GM18519 (cell line): ENCODE results near the gene DOK3.

Experiments used
- ATAC-seq: cut with Tn5 transposase; IDR thresholded peaks from one replicate; pipeline ENCODE4 v1.9.1; 2021; ENCODE audit warnings: mild to moderate bottlenecking, moderate library complexity; ENCODE audit not compliant: unreplicated experiment, low FRiP score

DOK3 gene

GRCh38 chr5:177472460-177473442 is 36.9 kb downstream of the DOK3 start:
- no peak for ATAC-seq

DNA sequence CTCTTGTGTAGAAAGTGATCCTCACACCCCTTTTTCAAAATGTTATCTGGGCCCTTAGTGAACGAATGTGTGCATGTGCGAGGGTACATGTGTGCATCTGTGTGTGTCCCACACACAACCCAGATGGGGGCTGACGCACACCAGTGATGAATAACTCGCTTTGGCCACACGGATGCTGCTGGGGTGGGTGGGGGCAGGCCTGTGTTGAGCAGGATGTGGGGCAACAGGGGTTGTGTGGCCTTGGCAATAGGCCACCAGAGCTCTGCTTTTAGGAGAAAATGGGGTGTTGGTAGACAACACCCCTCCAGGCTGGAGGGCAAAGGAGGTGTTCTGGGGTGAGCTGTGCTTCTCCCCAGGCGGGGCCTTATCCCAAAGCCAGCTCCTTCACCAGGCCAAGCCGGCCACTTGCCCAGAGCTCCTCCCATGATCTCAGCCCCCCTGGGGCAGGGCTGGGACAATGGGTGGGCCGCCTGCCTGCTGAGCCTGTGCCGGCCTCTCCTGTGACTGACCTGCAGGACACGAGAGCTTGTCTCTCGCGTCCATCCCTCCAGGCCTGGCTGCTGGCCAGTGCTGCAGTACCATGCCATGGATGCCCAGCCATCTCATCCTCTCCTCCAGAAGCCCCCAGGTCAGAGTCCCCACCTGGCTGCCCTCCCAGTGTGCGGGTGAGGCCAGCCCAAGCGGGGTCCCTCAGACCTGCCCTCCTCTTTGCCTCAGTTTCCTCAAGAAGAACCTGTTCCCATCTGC is 37.8 kb downstream of the DOK3 start:
- no peak for ATAC-seq

GRCh38 chr5:177470759-177471536 is 38.7 kb downstream of the DOK3 start:
- no peak for ATAC-seq

DNA sequence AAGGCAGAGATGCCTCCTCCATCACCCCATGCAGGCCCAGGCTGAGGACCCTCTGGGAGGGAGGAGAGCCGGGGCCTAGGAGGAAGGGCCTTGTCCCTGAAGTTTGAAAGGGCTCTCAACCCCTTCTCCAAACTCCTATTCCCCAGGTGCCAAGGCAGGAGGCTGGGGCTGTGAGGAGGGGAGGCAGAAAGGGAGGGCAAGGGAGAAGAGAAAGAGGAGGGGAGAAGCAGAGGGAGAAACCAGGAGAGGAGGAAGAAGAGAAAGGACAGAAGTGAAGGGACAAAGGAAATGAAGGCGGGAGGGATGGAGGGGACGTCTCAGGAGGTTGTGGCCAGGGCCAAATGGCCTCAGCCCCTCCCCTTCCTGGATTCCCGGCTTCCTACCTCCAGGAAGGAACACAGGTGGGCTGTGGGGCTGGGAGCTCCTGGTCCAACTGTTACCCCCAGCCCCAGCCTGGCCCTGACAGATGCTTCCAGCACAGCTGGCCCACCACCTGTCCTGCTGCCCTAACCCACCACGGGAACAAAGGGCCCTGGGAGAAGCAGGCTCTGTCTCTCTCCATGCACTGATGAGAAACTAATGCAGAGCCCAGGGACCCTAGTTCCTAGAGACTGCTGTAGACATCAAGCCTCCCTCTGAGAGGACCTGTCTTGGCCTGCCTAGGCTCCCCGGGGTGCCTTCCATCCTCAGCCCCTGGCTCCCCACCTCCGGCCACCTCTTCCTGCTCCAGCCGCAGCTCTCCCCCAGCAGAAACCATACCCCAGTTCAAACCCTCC is 39.7 kb downstream of the DOK3 start:
- ATAC-seq = no peak

DNA sequence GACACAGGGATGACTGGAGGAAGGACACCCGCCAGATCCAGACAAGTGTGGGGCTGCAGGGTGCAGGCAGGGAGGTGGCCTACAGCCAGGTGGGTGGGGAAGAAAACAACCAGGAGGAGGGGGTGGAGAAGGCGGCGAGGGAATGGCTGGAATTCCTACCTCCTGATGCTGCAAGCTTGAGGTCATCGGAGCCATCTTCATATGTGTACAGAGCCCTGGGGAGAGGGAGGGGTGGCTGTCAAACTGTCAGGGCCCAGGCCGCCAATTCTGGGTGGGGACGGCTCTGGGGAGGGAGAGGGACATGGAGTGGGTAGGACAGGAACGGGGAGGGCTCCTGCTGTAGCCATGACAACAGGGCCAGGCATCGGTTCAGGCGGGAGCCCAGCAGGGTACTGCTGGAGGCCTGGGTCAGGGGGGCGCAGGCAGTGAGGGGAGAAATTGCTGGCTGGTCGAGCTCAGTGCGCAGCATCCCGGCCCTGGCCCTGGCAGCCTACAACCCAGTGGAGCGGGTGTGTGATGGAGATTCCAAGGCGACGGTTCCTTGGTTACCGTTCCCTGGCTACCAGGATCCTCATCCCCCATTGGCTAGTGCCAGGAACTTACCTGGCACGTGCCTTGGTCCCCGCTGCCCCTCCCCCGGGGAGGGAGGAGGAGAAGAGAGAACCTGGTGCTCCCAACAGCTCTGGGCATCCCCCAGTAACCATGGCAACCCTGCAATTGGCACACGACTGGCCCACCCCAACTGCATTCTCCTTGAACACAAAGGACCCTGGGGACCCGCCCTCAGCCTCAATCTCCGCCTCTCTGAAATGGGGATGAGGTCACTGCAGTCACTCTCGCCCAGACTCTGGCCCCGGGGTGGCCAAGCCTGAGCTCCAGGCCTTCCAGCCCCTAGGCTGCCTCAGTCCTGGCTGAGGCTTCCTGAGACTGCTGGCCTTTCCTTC is 40.7 kb downstream of the DOK3 start:
- no peak for ATAC-seq

- no peak for ATAC-seq
Measured at GRCh38 chr5:177468329-177468684, 41.3 kb downstream of the DOK3 start.

GRCh38 chr5:177467436-177467835 is 42.2 kb downstream of the DOK3 start:
- ATAC-seq = no peak

- no peak for ATAC-seq
Measured at GRCh38 chr5:177466861-177467260, 42.8 kb downstream of the DOK3 start.

GRCh38 chr5:177465044-177465443 is 44.6 kb downstream of the DOK3 start:
- ATAC-seq = no peak

DNA sequence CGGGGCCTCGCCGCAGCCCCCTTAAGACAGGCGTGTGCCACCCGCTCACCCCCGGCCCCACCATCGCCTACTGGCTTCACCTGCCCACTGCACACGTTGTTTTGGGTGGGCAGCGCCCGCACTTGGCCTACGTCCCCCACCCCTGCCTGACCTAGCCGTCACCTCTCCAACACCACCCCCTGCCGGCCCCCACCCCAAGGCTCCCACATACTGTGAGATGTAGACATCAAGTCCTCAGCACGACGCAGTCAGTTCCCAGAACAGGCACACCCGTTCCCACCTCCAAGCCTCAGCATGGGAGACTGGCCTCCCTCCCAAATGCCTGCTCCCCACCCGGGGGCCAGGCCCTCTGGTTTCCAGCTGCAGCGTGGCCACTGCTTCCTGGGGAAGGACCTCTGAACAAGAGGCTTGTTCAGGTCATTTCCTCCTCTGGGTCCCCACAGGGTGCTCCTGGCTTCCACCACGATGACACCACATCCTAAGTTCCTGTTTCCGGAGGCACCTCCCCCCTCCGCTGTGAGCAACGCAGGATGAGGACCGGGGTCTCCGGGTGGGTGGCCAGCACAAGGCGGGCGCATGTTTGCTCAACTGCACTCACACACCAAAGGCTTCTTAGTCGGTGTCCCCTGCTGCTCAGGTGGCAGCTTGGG is 47.5 kb downstream of the DOK3 start:
- no peak for ATAC-seq

DNA sequence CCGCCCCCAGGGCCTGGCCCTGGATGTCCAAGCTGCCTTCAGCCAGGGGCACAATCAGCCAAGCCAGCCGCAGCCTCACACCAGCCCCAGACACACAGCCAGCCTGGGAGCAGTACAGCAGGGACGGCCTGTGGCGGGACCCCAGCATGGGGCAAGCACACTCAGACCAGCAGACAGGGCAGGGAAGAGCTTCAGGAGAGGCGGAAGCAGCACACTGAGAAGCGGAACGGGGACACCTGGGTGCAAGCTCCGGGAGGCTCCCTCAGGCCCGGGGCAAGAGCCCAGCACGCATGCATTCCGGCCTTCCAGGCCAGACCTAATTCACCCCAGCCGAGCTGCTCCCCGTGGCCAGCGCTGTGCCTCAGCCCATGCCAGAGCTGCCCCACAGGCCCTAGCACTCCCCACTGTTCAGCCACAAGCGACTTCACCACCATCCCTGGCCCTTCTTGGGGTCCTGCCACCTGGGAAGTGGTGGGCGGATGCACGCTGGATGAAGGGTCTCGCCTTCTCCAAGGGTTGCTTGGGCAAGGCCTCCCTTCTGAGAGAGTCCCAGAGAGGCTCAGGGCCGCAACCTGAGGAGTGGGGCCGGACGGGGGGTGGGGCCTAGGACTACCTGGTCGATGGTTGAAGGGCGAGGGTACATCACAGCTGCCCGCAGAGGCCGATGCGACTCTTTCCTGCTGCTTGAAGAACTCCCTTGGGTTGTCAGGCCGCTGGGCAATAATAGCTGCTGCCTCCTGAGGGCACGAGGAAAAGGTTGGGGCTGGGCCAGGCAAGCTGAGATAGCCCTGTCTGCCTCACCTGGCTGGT is 49.6 kb downstream of the DOK3 start:
- no peak for ATAC-seq

GRCh38 chr5:177459357-177459756 is 50.3 kb downstream of the DOK3 start:
- no peak for ATAC-seq

- ATAC-seq = no peak
Measured at GRCh38 chr5:177458912-177459350, 50.7 kb downstream of the DOK3 start.

DNA sequence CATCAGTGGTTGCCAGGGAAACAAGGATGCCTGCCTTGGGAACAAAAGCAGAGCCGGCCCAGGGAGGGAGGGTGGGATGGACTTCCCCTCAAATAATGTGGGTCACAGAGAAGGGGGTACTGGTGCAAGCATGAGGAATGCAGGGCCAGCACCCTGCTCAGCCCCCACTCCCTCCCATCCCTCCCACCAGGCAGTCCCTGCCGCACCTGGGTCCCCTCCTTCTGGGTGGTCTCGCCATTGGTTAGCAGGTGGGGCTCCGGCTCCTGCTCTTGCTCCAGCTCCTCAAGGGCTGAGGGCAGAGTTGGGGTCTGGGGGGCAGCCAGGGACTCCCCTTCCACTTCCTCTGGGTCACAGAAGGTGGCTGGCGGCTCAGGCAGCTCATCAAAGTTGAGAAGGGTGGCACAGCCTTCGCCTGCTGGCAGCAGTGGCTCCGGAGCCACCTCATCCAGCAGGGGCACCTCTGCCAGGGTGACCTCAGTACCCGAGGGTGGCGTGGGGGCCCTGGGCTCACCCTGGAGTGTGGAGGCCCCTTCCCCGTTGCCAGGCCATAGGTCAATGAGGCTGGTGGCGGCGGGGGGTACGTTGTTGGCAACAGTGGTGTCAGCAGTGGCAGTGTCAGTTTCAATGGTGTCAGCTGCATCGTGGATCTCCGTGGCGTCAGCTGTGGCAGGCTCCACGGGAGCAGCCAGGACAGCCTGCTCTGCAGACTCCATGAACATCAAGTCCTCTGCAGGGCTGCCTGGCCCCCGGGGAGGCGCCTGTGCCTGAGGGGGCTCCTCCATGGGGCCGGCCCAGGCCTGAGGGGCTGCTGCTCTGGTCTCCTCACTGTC is 51.6 kb downstream of the DOK3 start:
- ATAC-seq = no peak

DNA sequence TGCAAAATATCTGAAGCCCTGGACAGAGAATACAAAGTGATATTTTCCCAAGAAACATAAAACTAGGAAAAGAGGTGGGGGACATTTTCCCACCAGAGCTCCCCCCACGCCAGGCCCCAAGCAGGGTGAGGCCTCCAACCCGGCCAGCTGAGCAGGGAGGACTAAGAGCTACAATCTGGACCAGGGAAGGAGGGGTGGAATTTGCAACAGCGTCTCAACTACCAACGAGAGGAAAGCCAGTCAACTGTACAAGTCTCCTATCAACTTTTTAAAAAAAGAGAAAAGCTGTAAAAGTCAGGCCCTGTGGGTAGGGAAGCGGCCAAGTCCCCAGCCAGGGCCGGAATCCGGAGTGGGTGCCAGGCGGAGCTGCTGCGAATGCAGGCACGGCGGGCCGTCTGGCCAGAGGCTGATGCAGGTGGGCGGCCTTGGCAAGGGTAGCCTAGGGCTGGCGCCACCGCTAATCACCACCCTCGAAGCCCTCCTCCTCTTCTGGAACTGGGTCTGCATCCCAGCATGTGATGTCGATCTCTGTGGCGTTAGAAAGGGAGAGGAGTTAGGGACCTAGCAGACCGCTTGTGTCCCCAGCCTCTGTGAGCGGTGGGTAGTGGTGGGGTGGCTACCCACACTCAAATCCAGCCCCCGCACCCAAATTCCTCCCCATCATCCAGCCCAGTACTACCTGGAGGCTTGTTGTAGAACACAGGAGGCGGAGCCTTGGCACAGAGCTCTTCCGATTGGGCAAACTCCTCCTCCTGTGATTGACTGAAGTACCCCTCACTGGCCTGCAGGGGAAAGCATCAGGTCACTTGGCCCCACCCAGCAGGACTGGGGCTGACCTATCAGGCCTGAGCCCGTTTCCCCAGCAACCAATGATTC is 52.4 kb downstream of the DOK3 start:
- ATAC-seq = peak; percentile 28

DNA sequence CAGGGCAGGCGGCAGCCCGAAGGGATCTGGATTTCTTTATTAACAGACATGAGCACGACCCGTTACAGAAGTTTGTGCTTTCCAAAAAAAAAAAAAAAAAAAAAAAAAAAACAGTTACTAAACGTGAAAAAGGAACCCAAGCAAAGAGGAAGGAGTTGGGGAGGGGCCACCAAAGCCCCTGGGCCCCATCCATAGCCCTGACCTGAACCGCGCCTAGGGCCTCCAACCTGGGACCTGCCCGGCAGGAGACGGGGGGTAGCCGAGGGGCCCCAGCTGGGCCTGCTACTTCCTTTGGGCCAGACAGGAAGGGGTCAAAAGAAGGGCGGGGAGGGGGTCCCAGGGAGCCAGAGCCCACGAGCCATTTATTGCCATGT is 53.0 kb downstream of the DOK3 start:
- ATAC-seq = no peak
